C4-2B (cell line): ENCODE measurements around the gene KLC1.

ENCODE experiments used
- CTCF ChIP-seq: fragments of 450-650 bp; conservative IDR thresholded peaks from 2 replicates; pipeline ENCODE4 v1.5.1; 2017; ENCODE audit warnings: mild to moderate bottlenecking
- ZFX ChIP-seq: fragments of 450-650 bp; IDR thresholded peaks from 2 replicates; pipeline ENCODE4 v1.6.1; 2017

GRCh38 chr14:103716899-103717411, 87.9 kb downstream of the KLC1 start:
- TF ChIP-seq CTCF (no peak), ZFX (no peak)
